Sigmoid colon (tissue), 4 donors: ENCODE results near the gene COL5A1.

Experiments
- EP300 ChIP-seq, 4 donors: sonication (generic); formaldehyde crosslinking; IDR thresholded peaks; one replicate each; pipeline ENCODE4 v1.6.1; 2017; ENCODE audit warnings: antibody characterized with exemption in 4 of 4
- POLR2A ChIP-seq, 2 donors: fragments of 450-650 bp; IDR thresholded peaks; one replicate each; pipeline ENCODE4 v1.6.1; 2016; ENCODE audit warnings: antibody characterized with exemption in 2 of 2, mild to moderate bottlenecking in 2 of 2, moderate library complexity in 2 of 2
- POLR2AphosphoS5 ChIP-seq, 4 donors: sonication (generic); formaldehyde crosslinking; IDR thresholded peaks; one replicate each; pipeline ENCODE4 v1.6.1; 2017; ENCODE audit warnings: antibody characterized with exemption in 4 of 4
- TF ChIP-seq, protein P1 (sequence below), 4 experiments: fragments of 450-650 bp in 3 of 4; fragments of 200-600 bp in 1 of 4; IDR thresholded peaks; one replicate each; pipeline ENCODE4 v1.5.1; 2016 to 2019; ENCODE audit warnings: antibody characterized with exemption in 4 of 4, mild to moderate bottlenecking in 3 of 4, moderate library complexity in 2 of 4

DNA sequence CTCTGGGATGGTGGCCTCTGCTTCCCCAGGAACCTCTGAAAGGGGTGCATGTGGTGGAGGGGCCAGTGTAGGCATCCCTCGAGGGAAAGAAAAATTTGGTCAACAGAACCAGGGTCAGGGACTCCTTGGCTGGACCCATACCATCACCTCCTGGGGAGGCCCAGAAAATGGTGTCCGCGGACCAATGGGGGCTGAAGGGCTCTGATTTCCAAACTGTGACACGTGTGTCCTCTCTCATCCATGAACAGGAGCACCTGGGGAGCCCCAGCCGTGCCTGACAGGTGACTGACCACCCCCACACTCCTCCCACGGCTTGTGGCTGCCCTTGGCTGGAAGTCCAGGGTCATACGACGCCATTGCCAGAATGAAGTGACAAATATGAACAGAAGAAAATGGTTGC, 242.9 kb downstream of the COL5A1 start:
- TF ChIP-seq, protein P1, sequence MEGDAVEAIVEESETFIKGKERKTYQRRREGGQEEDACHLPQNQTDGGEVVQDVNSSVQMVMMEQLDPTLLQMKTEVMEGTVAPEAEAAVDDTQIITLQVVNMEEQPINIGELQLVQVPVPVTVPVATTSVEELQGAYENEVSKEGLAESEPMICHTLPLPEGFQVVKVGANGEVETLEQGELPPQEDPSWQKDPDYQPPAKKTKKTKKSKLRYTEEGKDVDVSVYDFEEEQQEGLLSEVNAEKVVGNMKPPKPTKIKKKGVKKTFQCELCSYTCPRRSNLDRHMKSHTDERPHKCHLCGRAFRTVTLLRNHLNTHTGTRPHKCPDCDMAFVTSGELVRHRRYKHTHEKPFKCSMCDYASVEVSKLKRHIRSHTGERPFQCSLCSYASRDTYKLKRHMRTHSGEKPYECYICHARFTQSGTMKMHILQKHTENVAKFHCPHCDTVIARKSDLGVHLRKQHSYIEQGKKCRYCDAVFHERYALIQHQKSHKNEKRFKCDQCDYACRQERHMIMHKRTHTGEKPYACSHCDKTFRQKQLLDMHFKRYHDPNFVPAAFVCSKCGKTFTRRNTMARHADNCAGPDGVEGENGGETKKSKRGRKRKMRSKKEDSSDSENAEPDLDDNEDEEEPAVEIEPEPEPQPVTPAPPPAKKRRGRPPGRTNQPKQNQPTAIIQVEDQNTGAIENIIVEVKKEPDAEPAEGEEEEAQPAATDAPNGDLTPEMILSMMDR (IDR thresholded peaks at IDR 0.05): no peak
- no peak for TF ChIP-seq POLR2A (IDR thresholded peaks at IDR 0.05)
- TF ChIP-seq EP300 (IDR thresholded peaks at IDR 0.05): no peak
- TF ChIP-seq POLR2AphosphoS5 (IDR thresholded peaks at IDR 0.05): no peak
